ENCODE data around the gene RABGGTA. TPM values are rescaled to one million over a fixed set of nuclear protein-coding genes. Genes with fewer than 3 reads are reported as not detected.

The RABGGTA gene
- total and polyA plus RNA-seq, 9 of the 15 experiments (the other 6 are each of a cell fraction or from before 2014, with no cell fraction given), result 4.5 to 24.2 (median 15.5) TPM

- TF ChIP-seq ZNF740 (CRISPR knock-in tag; IDR thresholded peaks at IDR 0.05) (no peak), ZNF740 (tag; IDR thresholded peaks at IDR 0.05) (no peak), DLX4 (CRISPR knock-in tag; IDR thresholded peaks at IDR 0.05) (no peak), NFE2 (IDR thresholded peaks at IDR 0.05; ENCODE audit: low read depth) (no peak), ZBTB5 (IDR thresholded peaks at IDR 0.05) (no peak), POLR3G (IDR thresholded peaks at IDR 0.05; ENCODE audit: extremely low read depth, insufficient read length, insufficient replicate concordance) (no peak), HDGF (IDR thresholded peaks at IDR 0.05) (no peak), ARID3A (IDR thresholded peaks at IDR 0.05; ENCODE audit: borderline replicate concordance, low read depth, low read length) (no peak), HDAC1 (IDR thresholded peaks at IDR 0.05) (no peak)
These were observed 12.5 kb upstream of the RABGGTA start (continued) for GRCh38 chr14:24283796-24284460.

Data from K562 (cell line).